HG03196 (cell line): Measurements from ENCODE around the gene ROMO1.
"Not testable (repeated sequence)": the region's sequence is repeated elsewhere in the genome, so short reads cannot be mapped to it uniquely, and the experiment has no call there.

Experiments
- ATAC-seq: cut with Tn5 transposase; IDR thresholded peaks from one replicate; pipeline ENCODE4 v1.9.1; 2021; ENCODE audit not compliant: unreplicated experiment

The ROMO1 gene

DNA sequence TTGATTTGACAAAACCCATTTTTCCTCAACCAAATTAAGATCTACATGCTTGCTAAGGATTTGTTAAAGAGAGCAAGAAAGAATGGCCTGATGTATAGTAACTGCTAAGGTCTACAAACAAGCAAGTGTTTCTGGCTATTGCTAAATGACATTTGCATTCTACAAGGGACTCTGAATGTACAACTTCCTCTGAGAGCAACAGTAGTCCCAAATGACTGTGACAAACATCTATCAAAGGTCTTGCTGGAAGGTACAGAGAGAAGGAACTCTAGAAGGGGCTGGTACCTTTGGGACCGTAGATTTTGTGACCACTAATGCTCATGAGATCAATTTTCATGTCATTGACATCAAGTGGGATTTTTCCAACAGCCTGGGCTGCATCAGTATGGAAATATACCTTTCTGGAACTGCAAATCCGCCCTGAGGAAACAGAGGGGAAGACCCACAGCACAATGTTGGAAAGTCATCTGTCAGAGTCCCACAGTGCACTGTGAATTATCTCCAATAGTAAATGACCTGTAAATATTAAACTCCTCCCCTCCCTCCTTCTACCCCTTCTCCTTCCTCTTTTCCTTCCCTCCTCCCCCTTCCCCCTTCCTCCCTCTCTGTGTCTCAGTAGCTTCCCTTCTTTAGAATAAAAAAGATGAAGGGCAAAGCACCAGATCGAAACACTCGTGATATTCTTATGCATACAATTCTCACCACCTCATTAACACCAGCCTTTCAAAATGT is 18.6 kb upstream of the ROMO1 start:
- no peak for ATAC-seq

DNA sequence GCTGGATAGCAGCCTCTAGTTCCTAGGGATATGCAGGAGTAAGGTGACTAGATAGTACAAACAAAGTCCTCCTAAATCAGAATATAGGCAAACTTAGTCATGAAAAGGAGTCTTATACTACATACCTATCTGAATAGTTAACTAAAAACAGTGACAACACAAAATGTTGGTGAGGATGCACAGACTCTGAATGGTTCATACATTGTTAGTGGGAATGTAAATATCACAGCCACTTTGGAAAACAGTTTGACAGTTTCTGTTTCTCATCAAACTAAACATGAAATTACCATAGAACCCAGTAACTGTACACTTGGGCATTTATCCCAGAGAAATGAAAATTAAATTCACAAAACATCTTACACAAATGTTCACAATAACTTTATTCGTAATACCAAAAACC is 17.2 kb upstream of the ROMO1 start:
- ATAC-seq, result no peak

DNA sequence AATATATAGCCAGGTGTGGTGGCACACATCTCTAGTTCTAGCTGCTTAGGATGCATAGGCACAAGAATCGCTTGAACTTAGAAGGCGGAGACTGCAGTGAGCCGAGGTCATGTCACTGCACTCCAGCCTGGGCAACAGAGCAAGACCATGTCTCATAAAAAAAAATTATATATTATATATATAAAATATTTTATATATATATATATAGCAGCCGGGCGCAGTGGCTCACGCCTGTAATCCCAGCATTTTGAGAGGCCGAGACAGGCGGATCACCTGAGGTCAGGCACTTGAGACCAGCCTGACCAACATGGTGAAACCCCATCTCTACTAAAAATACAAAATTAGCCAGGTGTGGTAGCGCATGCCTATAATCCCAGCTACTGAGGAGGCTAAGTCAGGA is 13.8 kb upstream of the ROMO1 start:
- ATAC-seq, result not testable (repeated sequence)

DNA sequence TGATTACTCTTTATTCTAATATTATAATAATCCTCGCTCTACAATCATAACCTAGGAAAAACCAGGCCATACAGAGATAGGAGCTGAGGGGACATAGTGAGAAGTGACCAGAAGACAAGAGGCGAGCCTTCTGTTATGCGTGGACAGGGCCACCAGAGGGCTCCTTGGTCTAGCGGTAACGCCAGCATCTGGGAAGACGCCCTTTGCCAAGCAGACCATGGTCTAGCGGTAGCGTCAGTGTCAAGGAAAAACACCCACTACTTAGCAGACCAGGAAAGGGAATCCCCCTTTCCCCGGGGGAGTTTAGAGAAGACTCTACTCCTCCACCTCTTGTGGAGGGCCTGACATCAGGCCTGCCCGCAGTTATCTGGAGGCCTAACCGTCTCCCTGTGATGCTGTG is 12.3 kb upstream of the ROMO1 start:
- not testable (repeated sequence) for ATAC-seq

DNA sequence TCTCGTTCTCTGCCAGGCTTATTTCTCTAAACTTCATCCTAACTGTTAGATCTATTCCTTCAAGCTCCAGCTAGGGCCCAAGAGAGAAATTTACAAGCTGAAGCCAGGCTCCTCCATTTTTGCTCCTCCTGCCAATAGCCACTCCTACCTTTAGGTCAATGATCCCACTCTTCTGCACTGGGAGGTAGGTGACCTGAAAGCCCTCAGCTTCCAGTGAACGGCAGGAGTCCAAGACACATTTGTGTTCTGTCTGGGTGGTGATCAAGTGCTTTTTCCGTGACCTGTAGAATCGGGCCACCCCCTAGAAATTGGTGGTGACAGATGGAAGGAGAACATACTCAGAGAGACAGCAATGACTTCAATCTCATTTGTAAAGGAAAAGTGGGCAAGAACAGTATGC is 8.9 kb upstream of the ROMO1 start:
- ATAC-seq, result no peak

DNA sequence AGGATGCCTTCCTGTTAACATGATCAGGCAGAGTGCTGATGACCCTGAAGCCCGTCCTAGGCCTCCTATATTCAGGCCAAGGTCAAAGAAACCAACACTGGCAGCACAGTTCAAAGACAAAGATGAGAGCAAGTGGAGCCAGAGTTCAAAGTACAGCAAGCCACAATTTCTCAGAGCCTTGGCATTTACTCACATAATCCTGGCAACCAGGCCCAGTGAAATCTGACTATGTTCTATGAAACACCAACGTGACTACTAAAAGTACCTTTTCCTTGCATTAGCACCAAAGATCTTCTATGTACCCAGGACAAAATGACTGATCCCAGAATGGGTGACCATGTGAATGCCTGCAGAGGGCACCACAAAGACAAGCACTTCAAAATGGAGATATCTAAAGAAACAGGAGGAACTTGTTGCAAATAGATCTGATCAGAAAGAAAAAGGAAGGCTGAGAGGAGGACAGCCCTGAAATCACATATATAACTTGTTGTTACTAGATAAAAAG is 3.9 kb upstream of the ROMO1 start:
- ATAC-seq, result no peak

DNA sequence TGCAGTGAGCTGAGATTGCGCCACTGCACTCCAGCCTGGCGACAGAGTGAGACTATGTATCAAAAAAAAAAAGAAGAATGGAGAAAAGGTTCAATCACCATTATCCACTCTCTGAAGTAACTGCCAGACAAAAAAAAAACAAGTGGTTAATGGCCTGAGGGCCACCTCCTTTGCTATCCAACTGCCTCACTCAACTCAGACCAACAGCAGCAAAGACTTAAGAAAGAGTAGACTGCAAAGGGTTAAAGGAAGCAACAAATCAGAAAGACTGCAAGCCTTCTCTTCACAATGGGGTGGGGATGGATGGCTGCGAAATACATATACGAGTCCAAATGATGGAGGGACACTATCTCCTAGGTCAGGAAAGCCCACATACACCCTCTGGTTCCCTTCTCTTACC is 3.2 kb upstream of the ROMO1 start:
- no peak for ATAC-seq

DNA sequence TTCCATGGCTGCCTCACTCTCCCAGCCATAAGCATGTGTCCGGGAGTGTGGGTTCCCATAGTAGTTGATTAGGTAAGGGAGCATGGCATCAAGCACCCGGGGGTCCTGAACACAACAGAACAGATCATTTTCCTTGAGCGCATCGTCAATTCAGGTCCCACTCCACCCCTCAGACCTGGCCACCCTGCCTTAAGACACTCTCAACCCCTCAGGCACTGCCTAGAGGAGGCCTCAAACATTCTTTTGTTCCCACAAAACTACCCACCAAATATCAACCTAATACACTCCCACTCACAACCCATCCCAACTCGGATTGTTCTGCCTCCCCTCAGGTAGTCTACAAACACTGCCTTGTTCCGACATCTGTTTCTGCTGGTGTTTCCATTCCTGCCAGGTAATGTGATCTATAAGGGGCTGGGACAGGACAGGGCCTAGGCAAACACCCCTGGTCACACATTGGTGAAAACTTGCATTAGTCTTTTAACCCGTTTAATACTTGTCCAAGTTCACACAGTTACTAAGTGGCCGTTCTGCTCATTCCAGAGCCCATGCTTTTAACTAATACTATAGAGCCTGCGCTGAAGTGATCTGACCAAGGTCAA is 1.4 kb upstream of the ROMO1 start:
- ATAC-seq, result no peak

DNA sequence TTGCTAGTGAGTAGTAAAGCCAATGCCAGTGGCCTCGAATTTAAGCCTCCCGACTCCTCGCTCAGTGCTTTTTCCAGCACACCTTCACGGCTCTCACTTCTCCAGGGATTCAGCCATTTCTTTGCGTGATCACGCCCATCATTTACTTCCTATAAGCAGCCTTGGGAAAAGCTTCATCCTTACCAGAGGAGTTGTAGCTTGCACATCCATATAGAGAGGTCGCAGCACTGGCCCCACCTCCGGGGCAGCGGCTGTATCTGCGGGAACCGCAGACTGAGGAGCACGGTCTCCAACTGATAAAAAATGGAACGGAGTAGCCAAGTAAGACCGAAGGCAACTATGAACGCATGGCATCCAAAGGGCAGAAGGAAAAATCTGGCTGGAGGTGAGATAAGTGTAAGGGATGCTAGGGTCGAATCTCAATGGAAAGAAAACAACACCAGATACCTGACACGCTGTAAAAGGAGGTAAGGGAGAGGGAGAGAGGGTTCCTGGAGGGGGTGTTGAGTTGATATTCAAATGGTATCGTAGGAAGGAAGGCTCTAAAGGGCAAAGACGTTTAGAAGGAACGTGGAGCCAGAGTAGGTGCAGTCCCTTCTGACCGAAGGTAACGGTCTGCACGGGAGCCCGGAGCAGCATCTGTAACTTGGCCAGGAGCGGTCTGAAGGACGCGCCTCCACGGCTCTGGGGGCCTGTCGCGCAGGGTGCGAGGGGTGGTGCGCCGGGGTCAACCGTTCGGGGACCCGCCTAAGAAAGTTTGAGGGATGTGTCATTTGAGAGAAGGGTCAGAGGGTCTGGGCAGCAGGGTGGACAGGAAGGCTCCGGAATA is 693 bp upstream of the ROMO1 start:
- ATAC-seq, result peak; percentile 23

DNA sequence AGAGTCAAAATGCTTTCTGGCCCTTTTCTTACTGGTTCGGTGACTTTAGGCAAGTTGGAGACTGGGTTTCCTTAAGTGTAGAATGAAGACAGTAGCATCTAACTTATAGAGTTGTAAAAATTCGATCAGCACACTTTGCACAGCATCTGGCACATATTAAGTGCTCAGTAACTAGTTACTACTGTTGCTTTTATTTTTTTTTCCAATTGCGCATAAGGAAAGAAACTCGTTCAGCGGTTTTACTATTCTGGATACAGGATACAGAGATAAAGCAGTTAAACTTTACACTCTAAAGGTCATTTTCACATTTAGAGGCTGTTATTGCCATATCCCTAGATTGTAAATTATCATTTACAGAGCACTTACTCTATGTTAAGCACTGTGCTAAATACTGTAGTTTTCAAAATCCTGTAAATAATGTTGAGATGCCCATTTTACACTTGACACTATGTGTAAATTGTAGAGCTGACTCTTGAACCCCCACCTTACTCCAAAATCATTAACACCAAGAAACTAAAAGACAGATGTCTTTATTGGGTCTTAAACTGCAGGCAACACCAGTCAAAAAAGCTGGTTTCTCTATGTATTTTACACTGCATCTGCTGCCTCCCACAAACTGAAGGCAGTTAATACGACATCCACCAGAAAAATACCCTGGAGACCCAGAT is 886 bp downstream of the ROMO1 start:
- ATAC-seq, result no peak

DNA sequence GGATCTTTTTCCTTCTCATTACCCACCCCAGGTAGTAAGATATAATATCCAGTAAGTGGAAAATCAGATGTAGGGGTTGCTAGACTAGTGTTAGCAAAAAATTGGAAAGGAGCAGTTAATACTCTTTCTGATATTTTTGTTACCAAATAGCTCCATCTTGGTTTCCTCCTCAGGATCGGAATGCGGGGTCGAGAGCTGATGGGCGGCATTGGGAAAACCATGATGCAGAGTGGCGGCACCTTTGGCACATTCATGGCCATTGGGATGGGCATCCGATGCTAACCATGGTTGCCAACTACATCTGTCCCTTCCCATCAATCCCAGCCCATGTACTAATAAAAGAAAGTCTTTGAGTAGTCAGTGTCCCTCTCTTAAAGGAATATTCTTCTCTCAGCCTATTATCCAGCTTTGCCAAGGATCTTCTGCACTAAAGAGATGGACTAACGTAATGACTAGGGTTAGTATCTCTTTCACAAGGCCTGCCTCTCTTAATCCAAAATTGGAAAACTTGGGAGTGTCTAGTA is 1.5 kb downstream of the ROMO1 start:
- ATAC-seq, result no peak

DNA sequence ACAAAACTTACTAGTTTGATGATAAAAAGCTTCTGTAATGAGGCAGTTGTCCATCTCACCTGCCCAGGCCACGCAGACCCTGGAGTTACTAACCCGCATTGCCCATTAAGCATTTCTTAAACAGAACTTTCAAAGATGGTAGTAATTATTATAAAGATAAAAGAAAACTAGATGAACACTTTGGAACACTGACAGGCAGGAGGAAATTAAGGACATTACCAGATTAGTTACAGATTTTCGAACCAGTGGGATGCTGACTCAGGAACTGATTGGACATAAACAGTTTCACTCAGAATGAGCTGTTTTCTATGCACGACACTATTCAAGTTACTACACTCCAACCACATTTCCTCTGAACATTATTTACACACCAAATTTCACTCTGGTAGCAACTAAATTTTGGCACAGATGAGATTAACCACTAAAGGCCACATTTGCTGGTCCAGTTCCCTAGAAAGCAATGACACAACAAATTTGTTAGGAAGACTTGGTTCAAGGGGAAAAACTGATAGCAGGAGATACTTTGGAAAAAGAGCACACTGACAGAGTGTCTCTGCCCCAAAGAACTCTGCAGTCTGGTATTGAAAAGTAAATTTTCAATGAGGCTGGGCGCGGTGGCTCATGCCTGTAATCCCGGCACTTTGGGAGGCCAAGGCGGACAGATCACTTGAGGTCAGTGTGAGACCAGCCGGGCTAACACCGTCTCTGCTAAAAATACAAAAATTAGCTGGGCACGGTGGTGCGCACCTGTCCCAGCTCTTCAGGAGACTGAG is 3.0 kb downstream of the ROMO1 start:
- no peak for ATAC-seq

DNA sequence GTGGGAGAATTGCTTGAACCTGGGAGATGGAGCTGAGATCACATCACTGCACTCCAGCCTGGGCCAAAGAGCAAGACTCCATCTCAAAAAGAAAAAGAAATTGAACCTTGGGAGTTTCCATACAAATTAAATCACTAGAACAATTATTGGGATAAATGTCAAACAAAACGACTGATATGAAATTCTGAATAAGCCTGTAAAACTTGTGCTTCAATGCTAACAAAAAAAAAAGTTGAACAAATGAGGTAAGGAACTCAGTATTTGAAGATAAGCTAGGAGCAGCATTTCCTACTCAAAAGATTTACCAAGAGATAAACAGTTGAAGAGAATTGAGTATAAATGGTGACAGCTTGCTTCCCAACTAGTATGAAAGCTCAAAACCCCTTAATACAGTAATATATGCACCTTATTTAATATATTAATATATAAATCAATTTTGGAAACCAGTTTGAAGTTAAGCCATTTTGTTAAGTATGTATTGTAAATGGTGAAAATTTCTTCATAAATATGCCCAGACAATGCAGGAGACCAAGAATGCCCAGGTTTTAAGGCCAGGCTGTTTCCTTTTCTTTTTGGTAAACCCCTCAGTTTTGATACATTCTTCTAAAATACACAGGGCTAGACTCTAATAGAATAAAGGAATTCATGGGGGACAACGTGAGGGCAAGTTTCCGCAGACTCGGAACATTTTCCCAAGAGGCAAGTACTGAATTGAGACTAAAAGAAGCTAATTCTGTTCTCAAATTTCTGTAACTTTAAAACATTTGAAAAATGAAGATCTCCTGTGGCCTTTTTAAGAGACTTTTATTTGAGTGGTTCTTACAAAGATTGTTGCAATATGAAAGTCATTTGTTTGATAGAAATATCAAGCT is 3.9 kb downstream of the ROMO1 start:
- no peak for ATAC-seq

DNA sequence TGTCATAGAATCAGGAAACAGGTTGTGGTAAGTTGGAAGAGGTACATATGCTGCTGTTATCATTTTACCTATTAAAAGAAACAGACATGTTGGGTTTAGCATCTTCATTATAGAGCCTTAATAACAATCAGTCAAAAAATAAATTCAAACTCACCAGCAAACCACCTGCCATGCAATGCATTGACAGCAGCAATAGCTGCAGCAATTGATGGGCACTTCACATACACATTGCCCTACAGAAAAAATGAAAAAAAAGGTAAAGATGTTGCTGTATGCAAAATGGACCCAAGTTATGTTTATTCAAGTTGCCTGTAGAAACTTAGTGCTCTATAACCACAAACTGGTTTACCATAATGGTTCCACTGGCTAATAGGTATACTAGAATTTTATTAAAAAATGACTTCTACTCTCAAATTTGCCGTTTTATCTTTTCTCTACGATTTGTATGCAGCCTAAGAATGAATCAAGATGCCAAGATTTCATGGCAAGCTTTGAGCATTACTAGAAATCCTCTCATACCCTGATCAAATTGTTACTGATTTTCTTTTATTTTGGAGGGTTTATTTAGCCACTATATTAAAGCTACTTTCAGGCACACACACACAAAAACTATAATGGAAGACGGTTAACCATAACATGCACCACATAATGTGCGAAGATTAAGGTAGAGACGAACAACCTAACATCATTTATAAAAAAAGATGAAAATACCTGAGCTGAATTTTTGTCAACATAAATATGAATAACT is 5.5 kb downstream of the ROMO1 start:
- no peak for ATAC-seq

DNA sequence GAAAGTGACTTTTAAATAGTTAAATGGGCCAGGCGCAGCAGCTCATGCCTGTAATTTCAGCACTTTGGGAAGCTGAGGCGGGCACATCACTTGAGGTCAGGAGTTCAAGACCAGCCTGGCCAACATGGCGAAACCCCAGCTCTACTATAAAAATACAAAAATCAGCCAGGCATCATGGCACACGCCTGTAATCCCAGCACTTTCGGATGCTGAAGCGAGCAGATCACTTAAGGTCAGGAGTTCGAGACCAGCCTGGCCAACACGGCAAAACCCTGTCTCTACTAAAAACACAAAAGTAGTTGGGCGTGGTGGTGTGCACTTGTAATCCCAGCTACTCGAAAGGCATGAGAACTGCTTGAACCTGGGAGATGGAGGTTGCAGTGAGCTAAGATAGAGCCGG is 6.7 kb downstream of the ROMO1 start:
- not testable (repeated sequence) for ATAC-seq

DNA sequence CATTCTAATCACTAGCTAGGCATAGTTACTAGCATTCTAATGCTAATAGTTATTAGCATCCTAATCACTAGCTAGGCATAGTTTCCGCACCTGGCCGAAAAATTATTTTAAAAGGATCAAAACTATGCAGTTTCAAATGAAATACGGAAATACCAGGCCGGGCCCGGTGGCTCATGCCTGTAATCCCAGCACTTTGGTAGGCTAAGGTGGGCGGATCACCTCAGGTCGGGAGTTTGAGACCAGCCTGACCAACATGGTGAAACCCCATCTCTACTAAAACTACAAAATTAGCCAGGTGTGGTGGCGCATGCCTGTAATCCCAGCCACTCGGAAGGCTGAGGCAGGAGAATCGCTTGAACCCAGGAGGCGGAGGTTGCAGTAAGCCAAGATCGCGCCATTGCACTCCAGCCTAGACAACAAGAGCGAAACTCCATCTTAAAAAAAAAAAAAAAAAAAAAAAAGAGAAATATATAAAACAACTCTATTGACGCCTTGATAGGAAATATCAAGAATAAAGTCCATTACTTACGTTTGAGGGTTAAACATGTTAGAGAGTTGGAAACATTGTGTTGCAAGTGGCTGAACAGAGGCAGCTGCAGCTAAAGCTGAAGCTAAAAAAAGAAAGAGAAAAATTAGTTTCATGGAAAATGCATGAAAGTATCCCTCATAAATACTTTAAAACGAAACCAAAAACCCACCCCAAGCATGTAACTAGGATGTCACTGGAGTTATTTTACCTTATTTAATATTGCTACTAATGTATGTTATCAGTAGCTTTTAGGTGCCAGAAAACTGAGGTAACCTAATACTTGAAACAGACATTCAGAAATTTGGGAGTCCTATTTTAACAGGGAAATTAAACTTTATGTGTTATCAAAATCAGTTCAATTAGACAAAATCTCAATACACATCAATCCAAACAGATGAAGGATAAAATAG is 7.7 kb downstream of the ROMO1 start:
- not testable (repeated sequence) for ATAC-seq

DNA sequence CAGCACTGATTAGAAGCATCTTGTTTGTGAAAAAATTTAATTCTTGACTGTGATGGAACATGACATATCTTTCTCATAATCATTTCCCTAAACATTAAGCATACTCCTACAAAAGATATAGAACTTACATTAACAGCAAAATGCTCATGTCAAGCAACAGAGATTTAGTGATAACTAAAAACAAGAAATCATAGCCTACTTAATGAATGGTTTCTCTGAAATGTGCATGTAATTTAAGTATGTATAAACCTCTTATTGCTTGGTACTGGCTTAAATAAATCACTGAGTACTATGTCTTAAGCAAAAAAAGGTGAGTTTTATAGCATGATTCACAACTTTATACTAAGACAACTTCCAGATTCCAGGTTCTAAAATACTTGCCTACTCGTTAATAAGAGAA is 9.3 kb downstream of the ROMO1 start:
- no peak for ATAC-seq

DNA sequence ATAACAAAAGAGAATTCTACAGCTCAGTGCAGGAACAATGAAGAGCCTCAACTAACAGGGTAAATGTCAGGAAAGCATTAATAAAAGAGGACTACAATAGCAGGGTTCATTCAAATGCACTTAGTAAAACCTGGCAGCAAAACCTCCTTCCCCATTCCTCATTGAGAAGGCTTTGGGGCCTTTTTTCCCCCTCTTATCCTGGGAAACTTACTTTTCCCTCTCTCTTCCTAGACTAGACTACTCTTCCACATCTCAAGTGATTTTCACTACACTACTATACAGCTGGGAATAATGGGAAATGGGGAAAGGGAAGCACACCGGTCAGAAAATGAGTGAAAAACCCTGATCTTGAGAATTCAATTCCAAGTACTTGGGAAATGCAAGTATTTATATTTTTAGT is 10.1 kb downstream of the ROMO1 start:
- no peak for ATAC-seq
